Esophagus muscularis mucosa (tissue), 4 donors: ENCODE measurements around the gene MSX1. TPM values are rescaled to one million over a fixed set of nuclear protein-coding genes. Genes with fewer than 3 reads are reported as not detected.

Experiments used
- DNase-seq: peaks from one replicate; pipeline ENCODE4 v3.0.0-alpha.2; 2017; ENCODE audit errors: extremely low spot score
- H3K27ac ChIP-seq, 4 donors: fragments of 200-600 bp; sonication (generic); replicated peaks in 1 of 4; 1 replicate in 3 of 4; 2 replicates in 1 of 4; pipeline ENCODE4 v1.5.1; 2016 to 2019; ENCODE audit warnings: mild to moderate bottlenecking in 1 of 4
- H3K27me3 ChIP-seq, 4 donors: fragments of 200-600 bp; sonication (generic); one replicate each; pipeline versions ENCODE4 v1.5.1 to v1.6.0; 2016 to 2019
- H3K36me3 ChIP-seq, 4 donors: fragments of 200-600 bp; sonication (generic); one replicate each; pipeline ENCODE4 v1.5.1; 2016 to 2019
- H3K4me1 ChIP-seq, 4 donors: fragments of 200-600 bp; sonication (generic); one replicate each; pipeline ENCODE4 v1.5.1; 2016 to 2019
- H3K4me3 ChIP-seq, 4 donors: fragments of 200-600 bp; sonication (generic); 1 replicate in 2 of 4; 2 replicates in 2 of 4; pipeline ENCODE4 v1.5.1; 2016 to 2019; ENCODE audit warnings: mild to moderate bottlenecking in 4 of 4, moderate library complexity in 1 of 4
- H3K9me3 ChIP-seq, 4 donors: fragments of 200-600 bp; sonication (generic); 1 replicate in 3 of 4; 2 replicates in 1 of 4; pipeline ENCODE4 v1.5.1; 2016 to 2019
- EP300 ChIP-seq: sonication (generic); formaldehyde crosslinking; IDR thresholded peaks from one replicate; pipeline ENCODE4 v1.6.1; 2017; ENCODE audit warnings: antibody characterized with exemption
- POLR2A ChIP-seq: fragments of 450-650 bp; IDR thresholded peaks from one replicate; pipeline ENCODE4 v1.6.1; 2017; ENCODE audit warnings: antibody characterized with exemption, moderate library complexity, mild to moderate bottlenecking, low read depth
- POLR2AphosphoS5 ChIP-seq, 2 donors: sonication (generic); formaldehyde crosslinking; IDR thresholded peaks; one replicate each; pipeline ENCODE4 v1.6.1; 2017; ENCODE audit warnings: antibody characterized with exemption in 2 of 2
- WGBS: methylation state at CpG from one replicate; pipeline ENCODE4 v1.1.5; 2018; 5-methylcytosine and 5-hydroxymethylcytosine counted together
- intact Hi-C: fragments of 100-400 bp; cut with DNase I; formaldehyde crosslinking; loops from one replicate; pipeline ENCODE4 v1.15.1; 2023
- total RNA-seq, 4 donors: library from RNA; depleted of rRNA; stranded (reverse); fragments of >200 nt; gene quantifications; one replicate each; pipeline versions ENCODE4 v1.1.0 to v1.2.1, GENCODE V29; 2016
- TF ChIP-seq, protein P1 (sequence below), 3 experiments: fragments of 200-600 bp in 2 of 3; fragments of 450-650 bp in 1 of 3; sonication (generic) in 2 of 3; IDR thresholded peaks; one replicate each; pipeline ENCODE4 v1.5.1; 2017 to 2019; ENCODE audit warnings: antibody characterized with exemption in 3 of 3, mild to moderate bottlenecking in 2 of 3, moderate library complexity in 1 of 3

Gene MSX1
- total RNA-seq, 4 donors from 2014 or later, result 2.9 to 6.3 (median 4.3) TPM

DNA sequence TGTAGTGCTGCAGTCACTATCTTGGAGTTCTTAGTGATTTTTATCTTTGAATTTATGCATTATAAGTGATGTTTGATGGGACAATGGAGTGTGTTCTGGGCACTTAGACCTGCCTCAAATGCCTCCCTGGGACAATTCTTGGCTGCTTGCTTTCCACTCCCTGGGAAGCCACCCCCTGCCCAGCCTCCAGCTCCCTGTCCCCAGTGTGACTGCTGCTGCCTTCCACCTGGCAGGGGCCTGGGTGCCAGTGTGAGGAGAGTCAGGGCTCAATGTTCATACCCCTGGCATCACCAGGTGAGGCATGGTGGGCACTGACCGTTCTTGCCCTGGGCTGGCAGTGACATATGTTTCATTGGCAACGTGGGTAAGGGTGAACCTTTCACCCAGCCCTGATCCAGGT, 14.8 kb downstream of the MSX1 start:
- WGBS, result 66% methylated on average over 2 of the region's 2 CpGs
- H3K36me3 ChIP-seq, result no peaks in the 10 kb centered on the region

DNA sequence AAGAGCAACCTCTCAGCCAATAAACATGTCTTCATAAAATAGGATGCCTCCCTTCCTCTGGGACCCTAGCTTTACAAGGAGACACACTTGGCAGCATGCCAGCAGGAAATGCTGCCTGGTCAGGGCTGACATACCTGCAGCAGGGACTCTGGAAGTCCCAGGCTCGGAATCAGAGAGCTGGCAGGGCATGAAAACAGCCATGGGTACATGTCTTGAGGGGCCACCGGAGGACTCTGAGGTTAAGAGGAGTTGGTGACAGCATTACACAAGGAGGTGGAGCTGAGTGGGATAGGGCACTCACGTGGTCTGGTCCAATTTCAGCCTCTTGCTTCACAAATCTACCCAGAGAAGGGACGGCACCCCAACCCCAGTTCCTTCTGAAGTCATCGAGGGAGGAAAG, 15.7 kb downstream of the MSX1 start:
- intact Hi-C loops, result no loop called here
- no peak for DNase-seq
- WGBS, result 35% methylated on average over 4 of the region's 5 CpGs
- Histone ChIP-seq H3K4me1 (peaks cover 2 to 24% (median 22%) of the 10 kb centered on the region in 4 donors), H3K27ac (no peak overlapping the region), H3K4me3 (no peak overlapping the region), H3K9me3 (no peaks in the 10 kb centered on the region), H3K36me3 (no peaks in the 10 kb centered on the region), H3K27me3 (peaks cover 0 to 95% (median 42%) of the 10 kb centered on the region in 4 donors)
- TF ChIP-seq POLR2A (no peak), POLR2AphosphoS5 (IDR thresholded peaks at IDR 0.05) (no peak), EP300 (no peak)
- TF ChIP-seq, protein P1, sequence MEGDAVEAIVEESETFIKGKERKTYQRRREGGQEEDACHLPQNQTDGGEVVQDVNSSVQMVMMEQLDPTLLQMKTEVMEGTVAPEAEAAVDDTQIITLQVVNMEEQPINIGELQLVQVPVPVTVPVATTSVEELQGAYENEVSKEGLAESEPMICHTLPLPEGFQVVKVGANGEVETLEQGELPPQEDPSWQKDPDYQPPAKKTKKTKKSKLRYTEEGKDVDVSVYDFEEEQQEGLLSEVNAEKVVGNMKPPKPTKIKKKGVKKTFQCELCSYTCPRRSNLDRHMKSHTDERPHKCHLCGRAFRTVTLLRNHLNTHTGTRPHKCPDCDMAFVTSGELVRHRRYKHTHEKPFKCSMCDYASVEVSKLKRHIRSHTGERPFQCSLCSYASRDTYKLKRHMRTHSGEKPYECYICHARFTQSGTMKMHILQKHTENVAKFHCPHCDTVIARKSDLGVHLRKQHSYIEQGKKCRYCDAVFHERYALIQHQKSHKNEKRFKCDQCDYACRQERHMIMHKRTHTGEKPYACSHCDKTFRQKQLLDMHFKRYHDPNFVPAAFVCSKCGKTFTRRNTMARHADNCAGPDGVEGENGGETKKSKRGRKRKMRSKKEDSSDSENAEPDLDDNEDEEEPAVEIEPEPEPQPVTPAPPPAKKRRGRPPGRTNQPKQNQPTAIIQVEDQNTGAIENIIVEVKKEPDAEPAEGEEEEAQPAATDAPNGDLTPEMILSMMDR (IDR thresholded peaks at IDR 0.05), result no peak

More for the DNA sequence above, 14.8 kb downstream of the MSX1 start:
- TF ChIP-seq, protein P1 (IDR thresholded peaks at IDR 0.05), result no peak
- TF ChIP-seq POLR2AphosphoS5 (IDR thresholded peaks at IDR 0.05) (no peak), POLR2A (no peak), EP300 (no peak)
- Histone ChIP-seq H3K9me3 (no peaks in the 10 kb centered on the region), H3K27ac (no peak overlapping the region), H3K4me3 (no peak overlapping the region), H3K27me3 (peaks cover 0 to 99% (median 51%) of the 10 kb centered on the region in 4 donors), H3K4me1 (peaks cover 4 to 31% (median 29%) of the 10 kb centered on the region in 4 donors)
- intact Hi-C loops, result no loop called here
- DNase-seq, result no peak

DNA sequence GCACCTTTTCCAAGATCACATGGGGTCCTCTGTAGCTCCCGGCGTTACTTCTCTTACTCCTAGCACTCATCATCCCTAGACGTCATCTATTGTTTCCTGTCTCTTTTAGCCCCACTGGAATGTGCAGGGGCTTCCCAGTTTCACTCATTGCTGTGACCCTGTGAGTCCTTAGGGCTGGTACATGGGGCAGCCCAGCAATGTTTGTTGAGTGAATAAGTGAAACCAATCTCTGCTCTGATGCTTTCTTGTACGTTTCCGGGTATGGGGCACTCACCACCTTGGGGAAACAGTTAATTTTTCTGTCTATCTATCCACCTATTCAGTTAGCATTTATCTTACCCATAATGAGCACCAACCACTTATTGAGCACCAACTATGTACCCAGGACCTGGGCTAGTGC, 16.1 kb downstream of the MSX1 start:
- H3K27me3 ChIP-seq, result peaks cover 0 to 90% (median 37%) of the 10 kb centered on the region in 4 donors
- no peak for DNase-seq
- intact Hi-C loops, result no loop called here
- TF ChIP-seq EP300, result no peak
- no peak for TF ChIP-seq POLR2AphosphoS5 (IDR thresholded peaks at IDR 0.05)
- TF ChIP-seq POLR2A, result no peak
- TF ChIP-seq, protein P1 (IDR thresholded peaks at IDR 0.05), result no peak
- no peaks in the 10 kb centered on the region for H3K36me3 ChIP-seq
- H3K27ac ChIP-seq, result no peak overlapping the region
- WGBS, result 55% methylated on average over 5 of the region's 5 CpGs
- H3K4me1 ChIP-seq, result peaks cover 0 to 20% (median 20%) of the 10 kb centered on the region in 4 donors
- no peak overlapping the region for H3K4me3 ChIP-seq
- no peaks in the 10 kb centered on the region for H3K9me3 ChIP-seq

DNA sequence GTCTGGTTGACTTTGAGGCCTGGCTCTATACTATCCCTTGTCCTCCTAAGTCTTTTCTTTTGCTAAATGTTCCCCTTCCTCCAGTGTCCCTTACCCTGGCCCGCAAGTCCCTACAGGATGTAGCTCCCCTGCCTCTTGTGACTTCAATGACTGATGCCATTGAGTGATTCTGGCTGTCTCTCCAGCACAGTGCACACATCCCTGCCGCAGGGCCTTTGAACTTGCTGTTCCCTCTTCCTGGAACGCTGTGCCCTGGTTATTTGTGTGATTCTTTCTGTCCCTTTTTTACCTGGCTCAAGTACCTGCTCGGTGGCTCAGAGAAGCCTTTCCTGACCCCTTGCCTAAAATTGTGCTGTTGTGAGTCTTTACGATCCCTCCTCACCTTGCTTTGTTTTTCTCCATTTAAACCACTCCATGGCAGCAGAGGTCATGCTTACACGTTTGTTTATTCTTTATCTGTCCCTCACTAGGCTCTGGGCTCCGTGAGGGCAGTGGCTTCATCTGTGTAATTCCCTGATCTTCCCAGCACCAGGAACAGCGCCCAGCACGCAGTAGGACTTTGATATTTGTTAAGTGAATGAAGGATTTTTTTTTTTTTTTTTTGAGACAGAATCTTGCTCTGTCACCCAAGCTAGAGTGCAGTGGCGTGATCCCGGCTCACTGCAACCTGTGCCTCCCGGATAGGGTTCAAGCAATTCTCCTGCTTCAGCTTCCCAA, 17.6 kb downstream of the MSX1 start:
- H3K4me1 ChIP-seq, result peaks cover 0 to 7% (median 7%) of the 10 kb centered on the region in 4 donors
- H3K4me3 ChIP-seq, result no peak overlapping the region
- no peak overlapping the region for H3K27ac ChIP-seq
- peaks cover 0 to 83% (median 24%) of the 10 kb centered on the region in 4 donors for H3K27me3 ChIP-seq
- no peaks in the 10 kb centered on the region for H3K36me3 ChIP-seq
- intact Hi-C loops, result no loop called here
- DNase-seq, result no peak
- no peaks in the 10 kb centered on the region for H3K9me3 ChIP-seq
- TF ChIP-seq, protein P1 (IDR thresholded peaks at IDR 0.05), result no peak
- TF ChIP-seq POLR2AphosphoS5 (IDR thresholded peaks at IDR 0.05) (no peak), POLR2A (no peak), EP300 (no peak)
- WGBS, result 79% methylated on average over 12 of the region's 12 CpGs
